ENCODE results near the gene TMEM205. TPM values are rescaled to one million over a fixed set of nuclear protein-coding genes. Genes with fewer than 3 reads are reported as not detected.

TMEM205 gene
- total and polyA plus RNA-seq, 9 donors = 40.1 to 53.6 (median 45.6) TPM

- DNase-seq = no peak
- no peak overlapping the region for H3K4me3 ChIP-seq (ENCODE audit: low read length)
- peaks cover 6% of the 10 kb centered on the region for H3K4me1 ChIP-seq (ENCODE audit: control insufficient read depth, insufficient read depth, low read length)
- WGBS (ENCODE audit: insufficient coverage) = 85% methylated on average over 3 of the region's 11 CpGs
- no peaks in the 10 kb centered on the region for H3K36me3 ChIP-seq (ENCODE audit: control insufficient read depth, insufficient read depth, low read length)
- H3K9me3 ChIP-seq (replicated peaks; ENCODE audit: control insufficient read depth, low read depth, low read length) = no peaks in the 10 kb centered on the region
- no peaks in the 10 kb centered on the region for H3K27me3 ChIP-seq (ENCODE audit: control insufficient read depth, insufficient read depth, low read length)
- no peak overlapping the region for H3K27ac ChIP-seq (ENCODE audit: low read length)
Measured at GRCh38 chr19:11300811-11301120, 45.3 kb downstream of the TMEM205 start.

GRCh38 chr19:11299946-11300810 lies 45.9 kb downstream of the TMEM205 start:
- Histone ChIP-seq H3K27ac (ENCODE audit: low read length) (no peak overlapping the region), H3K9me3 (replicated peaks; ENCODE audit: control insufficient read depth, low read depth, low read length) (no peaks in the 10 kb centered on the region), H3K36me3 (ENCODE audit: control insufficient read depth, insufficient read depth, low read length) (no peaks in the 10 kb centered on the region), H3K4me1 (ENCODE audit: control insufficient read depth, insufficient read depth, low read length) (peaks cover 7% of the 10 kb centered on the region), H3K4me3 (ENCODE audit: low read length) (no peak overlapping the region), H3K27me3 (ENCODE audit: control insufficient read depth, insufficient read depth, low read length) (no peaks in the 10 kb centered on the region)
- no peak for DNase-seq
- 70% methylated on average over 2 of the region's 8 CpGs for WGBS (ENCODE audit: insufficient coverage)

DNA sequence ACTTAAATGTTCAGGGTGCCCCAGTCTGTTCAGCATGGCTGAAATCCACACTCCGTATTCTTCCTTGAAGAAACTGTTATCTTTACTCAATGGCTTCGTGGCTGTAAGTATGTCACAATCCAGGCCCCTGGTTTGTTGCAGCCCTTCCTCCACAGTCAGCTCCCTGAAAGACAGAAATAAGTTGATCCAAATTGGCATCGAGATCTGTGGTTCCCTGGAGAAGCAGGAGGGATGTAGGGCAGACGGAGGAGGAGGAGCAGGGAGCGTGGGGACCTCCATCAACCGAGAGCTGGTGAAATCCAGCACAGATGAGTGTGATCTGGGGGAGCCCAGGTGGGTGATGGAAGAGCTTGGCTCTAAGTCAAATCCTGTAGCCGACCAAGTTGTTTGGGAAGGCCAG lies 49.8 kb downstream of the TMEM205 start:
- Histone ChIP-seq H3K27me3 (ENCODE audit: control insufficient read depth, insufficient read depth, low read length) (no peaks in the 10 kb centered on the region), H3K36me3 (ENCODE audit: control insufficient read depth, insufficient read depth, low read length) (no peaks in the 10 kb centered on the region), H3K4me1 (ENCODE audit: control insufficient read depth, insufficient read depth, low read length) (peaks cover 14% of the 10 kb centered on the region), H3K4me3 (ENCODE audit: low read length) (no peak overlapping the region), H3K9me3 (replicated peaks; ENCODE audit: control insufficient read depth, low read depth, low read length) (no peaks in the 10 kb centered on the region), H3K27ac (ENCODE audit: low read length) (peak overlapping the region; percentile 35)
- DNase-seq = peak; percentile 56
- 32% methylated on average over 5 of the region's 7 CpGs for WGBS (ENCODE audit: insufficient coverage)

GRCh38 chr19:11295665-11296245 lies 50.3 kb downstream of the TMEM205 start, which contains the start of gene TSPAN16:
TSS of gene TSPAN16 (plus strand) at chr19:11296160. CDS start at chr19:11296298, 138 bp downstream.
- Histone ChIP-seq H3K9me3 (replicated peaks; ENCODE audit: control insufficient read depth, low read depth, low read length) (no peaks in the 10 kb centered on the region), H3K27ac (ENCODE audit: low read length) (peak within 1 kb of the TSS; percentile 35), H3K36me3 (ENCODE audit: control insufficient read depth, insufficient read depth, low read length) (no peaks in the 10 kb centered on the region), H3K4me3 (ENCODE audit: low read length) (no peak within 1 kb of the TSS), H3K4me1 (ENCODE audit: control insufficient read depth, insufficient read depth, low read length) (peaks cover 14% of the 10 kb centered on the region), H3K27me3 (ENCODE audit: control insufficient read depth, insufficient read depth, low read length) (no peaks in the 10 kb centered on the region)
- no peak for DNase-seq
- 94% methylated on average over 5 of the region's 8 CpGs for WGBS (ENCODE audit: insufficient coverage)

DNA sequence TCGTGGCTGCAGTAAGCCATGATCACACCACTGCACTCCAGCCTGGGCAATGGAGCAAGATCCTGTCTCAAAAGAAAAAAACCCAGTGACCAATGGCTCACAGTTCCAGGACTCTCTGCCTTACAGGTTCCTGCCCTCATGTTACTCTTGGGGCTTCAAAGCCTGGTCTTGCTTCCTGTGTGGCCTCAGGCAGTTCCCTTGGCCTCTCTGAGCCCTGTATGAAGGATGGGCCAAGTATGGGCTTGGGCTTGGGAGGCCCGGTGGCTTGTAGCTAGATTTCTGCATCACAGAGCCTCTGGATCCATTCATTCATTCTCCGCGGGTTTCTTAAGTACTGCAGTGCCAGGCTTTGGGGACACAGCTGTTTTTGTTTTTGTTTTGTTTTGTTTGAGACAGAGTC lies 50.9 kb downstream of the TMEM205 start:
- Histone ChIP-seq H3K27me3 (ENCODE audit: control insufficient read depth, insufficient read depth, low read length) (no peaks in the 10 kb centered on the region), H3K9me3 (replicated peaks; ENCODE audit: control insufficient read depth, low read depth, low read length) (no peaks in the 10 kb centered on the region), H3K36me3 (ENCODE audit: control insufficient read depth, insufficient read depth, low read length) (no peaks in the 10 kb centered on the region), H3K27ac (ENCODE audit: low read length) (no peak overlapping the region), H3K4me3 (ENCODE audit: low read length) (no peak overlapping the region), H3K4me1 (ENCODE audit: control insufficient read depth, insufficient read depth, low read length) (peaks cover 14% of the 10 kb centered on the region)
- no CpG with 5 or more reads among the region's 4 CpGs for WGBS (ENCODE audit: insufficient coverage)
- no peak for DNase-seq

DNA sequence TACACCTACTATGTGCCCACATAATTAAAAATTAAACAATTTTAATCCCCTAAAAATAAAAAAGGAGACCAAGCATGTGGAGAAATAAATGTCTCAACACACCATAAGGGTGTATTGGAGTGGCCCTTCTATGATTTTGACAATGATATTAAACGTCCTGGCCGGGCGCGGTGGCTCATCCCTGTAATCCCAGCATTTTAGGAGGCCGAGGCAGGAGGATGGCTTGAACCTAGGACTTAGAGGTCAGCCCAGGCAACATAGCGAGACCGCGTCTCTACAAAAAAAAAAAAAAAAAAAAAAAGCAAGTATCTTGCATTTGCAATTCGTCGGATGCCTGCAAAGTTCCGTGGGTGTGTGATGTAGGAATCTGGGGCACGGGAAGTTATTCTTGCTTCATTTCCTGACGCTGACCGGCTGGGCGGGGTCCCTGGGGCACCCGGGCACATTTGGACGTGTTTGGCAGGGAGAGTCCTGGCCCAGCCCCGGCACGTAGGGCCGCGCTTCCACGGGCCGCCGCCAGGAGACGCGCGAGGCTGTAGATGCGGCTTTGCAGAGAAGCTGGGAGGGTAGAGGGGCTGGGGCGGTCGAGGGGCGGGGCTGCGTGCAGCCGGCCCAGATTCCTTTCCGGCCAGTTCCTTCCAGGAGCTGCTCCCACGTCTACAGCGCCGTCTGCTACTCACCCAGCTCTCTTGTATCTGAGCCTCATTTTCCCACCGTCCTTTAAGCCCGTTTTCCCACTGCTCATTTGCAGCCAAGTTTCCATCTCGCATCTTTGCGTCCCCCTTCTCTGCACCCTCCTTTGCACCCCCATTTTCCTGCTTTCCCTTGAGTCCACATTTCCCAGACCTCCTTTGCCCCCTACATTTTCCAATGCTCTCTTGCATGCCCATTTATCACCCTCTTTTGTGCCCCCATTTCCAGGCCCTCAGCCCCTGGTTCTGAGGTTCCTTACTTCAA lies 52.4 kb downstream of the TMEM205 start:
- Histone ChIP-seq H3K36me3 (ENCODE audit: control insufficient read depth, insufficient read depth, low read length) (no peaks in the 10 kb centered on the region), H3K4me1 (ENCODE audit: control insufficient read depth, insufficient read depth, low read length) (peaks cover 17% of the 10 kb centered on the region), H3K27ac (ENCODE audit: low read length) (peak overlapping the region; percentile 53), H3K9me3 (replicated peaks; ENCODE audit: control insufficient read depth, low read depth, low read length) (no peaks in the 10 kb centered on the region), H3K27me3 (ENCODE audit: control insufficient read depth, insufficient read depth, low read length) (no peaks in the 10 kb centered on the region), H3K4me3 (ENCODE audit: low read length) (peak overlapping the region; percentile 21)
- WGBS (ENCODE audit: insufficient coverage) = 3% methylated on average over 37 of the region's 41 CpGs
- DNase-seq = peak; percentile 96

Other genes with a start within 250 kb of the TMEM205 start
- gene SPC24, start 190.5 kb downstream of the TMEM205 start, total RNA-seq = 18.7 TPM
- gene SPC24, start 190.5 kb downstream of the TMEM205 start, polyA plus RNA-seq (ENCODE audit: insufficient read depth in 1 of 8, insufficient read length in 8 of 8, low replicate concordance in 1 of 8) = 10 to 100 TPM; 10.8 to 18.7 (median 14.4) TPM
- gene KANK2, start 148.7 kb downstream of the TMEM205 start, total RNA-seq = 71.5 TPM
- 100 to 1,000 TPM in 7 of 8 donors, 10 to 100 TPM in 1; 88.4 to 150 (median 117) TPM for gene KANK2, start 148.7 kb downstream of the TMEM205 start, polyA plus RNA-seq (ENCODE audit: insufficient read depth in 1 of 8, insufficient read length in 8 of 8, low replicate concordance in 1 of 8)
- 0.44 TPM for gene ANGPTL8, start 106.6 kb downstream of the TMEM205 start, total RNA-seq
- gene ANGPTL8, start 106.6 kb downstream of the TMEM205 start, polyA plus RNA-seq (ENCODE audit: insufficient read depth in 1 of 8, insufficient read length in 8 of 8, low replicate concordance in 1 of 8) = under 1 TPM in 6 of 8 donors, not detected in 2; 0.18 to 0.53 (median 0.45) TPM
- gene DOCK6, start 83.7 kb downstream of the TMEM205 start, total RNA-seq = 23.7 TPM
- gene DOCK6, start 83.7 kb downstream of the TMEM205 start, polyA plus RNA-seq (ENCODE audit: insufficient read depth in 1 of 8, insufficient read length in 8 of 8, low replicate concordance in 1 of 8) = 10 to 100 TPM; 25.4 to 53.7 (median 41.9) TPM
- gene TSPAN16, start 50.1 kb downstream of the TMEM205 start, total RNA-seq = not detected
- gene TSPAN16, start 50.1 kb downstream of the TMEM205 start, polyA plus RNA-seq (ENCODE audit: insufficient read depth in 1 of 8, insufficient read length in 8 of 8, low replicate concordance in 1 of 8) = not detected
- gene RAB3D, start 6.6 kb downstream of the TMEM205 start, total RNA-seq = 4.3 TPM
- gene RAB3D, start 6.6 kb downstream of the TMEM205 start, polyA plus RNA-seq (ENCODE audit: insufficient read depth in 1 of 8, insufficient read length in 8 of 8, low replicate concordance in 1 of 8) = 10 to 100 TPM in 1 of 8 donors, 1 to 10 TPM in 7; 4.1 to 10.7 (median 6.6) TPM
- 5.2 TPM for gene CCDC159, start 251 bp upstream of the TMEM205 start, total RNA-seq
- 10 to 100 TPM in 2 of 8 donors, 1 to 10 TPM in 6; 5.1 to 13.7 (median 8.3) TPM for gene CCDC159, start 251 bp upstream of the TMEM205 start, polyA plus RNA-seq (ENCODE audit: insufficient read depth in 1 of 8, insufficient read length in 8 of 8, low replicate concordance in 1 of 8)
- 4.8 TPM for gene PLPPR2, start 9.2 kb upstream of the TMEM205 start, total RNA-seq
- gene PLPPR2, start 9.2 kb upstream of the TMEM205 start, polyA plus RNA-seq (ENCODE audit: insufficient read depth in 1 of 8, insufficient read length in 8 of 8, low replicate concordance in 1 of 8) = 10 to 100 TPM; 11.0 to 16.7 (median 13.1) TPM
- 1.3 TPM for gene SWSAP1, start 28.4 kb upstream of the TMEM205 start, total RNA-seq
- 1 to 10 TPM; 1.4 to 1.9 (median 1.7) TPM for gene SWSAP1, start 28.4 kb upstream of the TMEM205 start, polyA plus RNA-seq (ENCODE audit: insufficient read depth in 1 of 8, insufficient read length in 8 of 8, low replicate concordance in 1 of 8)
- gene EPOR, start 38.0 kb upstream of the TMEM205 start, total RNA-seq = 3.0 TPM
- gene EPOR, start 38.0 kb upstream of the TMEM205 start, polyA plus RNA-seq (ENCODE audit: insufficient read depth in 1 of 8, insufficient read length in 8 of 8, low replicate concordance in 1 of 8) = 1 to 10 TPM; 2.4 to 5.3 (median 3.7) TPM
- 0.31 TPM for gene RGL3, start 73.0 kb upstream of the TMEM205 start, total RNA-seq
- 1 to 10 TPM in 1 of 8 donors, under 1 TPM in 7; 0.12 to 2.3 (median 0.43) TPM for gene RGL3, start 73.0 kb upstream of the TMEM205 start, polyA plus RNA-seq (ENCODE audit: insufficient read depth in 1 of 8, insufficient read length in 8 of 8, low replicate concordance in 1 of 8)
- 0.22 TPM for gene ODAD3, start 88.9 kb upstream of the TMEM205 start, total RNA-seq
- under 1 TPM; 0.11 to 0.49 (median 0.21) TPM for gene ODAD3, start 88.9 kb upstream of the TMEM205 start, polyA plus RNA-seq (ENCODE audit: insufficient read depth in 1 of 8, insufficient read length in 8 of 8, low replicate concordance in 1 of 8)
- 80.5 TPM for gene PRKCSH, start 89.4 kb upstream of the TMEM205 start, total RNA-seq
- gene PRKCSH, start 89.4 kb upstream of the TMEM205 start, polyA plus RNA-seq (ENCODE audit: insufficient read depth in 1 of 8, insufficient read length in 8 of 8, low replicate concordance in 1 of 8) = 100 to 1,000 TPM; 161 to 260 (median 201) TPM
- 0.09 TPM for gene ELAVL3, start 134.8 kb upstream of the TMEM205 start, total RNA-seq
- gene ELAVL3, start 134.8 kb upstream of the TMEM205 start, polyA plus RNA-seq (ENCODE audit: insufficient read depth in 1 of 8, insufficient read length in 8 of 8, low replicate concordance in 1 of 8) = under 1 TPM in 6 of 8 donors, not detected in 2; 0.05 to 0.16 (median 0.10) TPM
- gene ZNF653, start 159.6 kb upstream of the TMEM205 start, total RNA-seq = 3.4 TPM
- gene ZNF653, start 159.6 kb upstream of the TMEM205 start, polyA plus RNA-seq (ENCODE audit: insufficient read depth in 1 of 8, insufficient read length in 8 of 8, low replicate concordance in 1 of 8) = 1 to 10 TPM; 4.4 to 8.3 (median 5.9) TPM
- gene ECSIT, start 182.9 kb upstream of the TMEM205 start, total RNA-seq = 39.6 TPM
- gene ECSIT, start 182.9 kb upstream of the TMEM205 start, polyA plus RNA-seq (ENCODE audit: insufficient read depth in 1 of 8, insufficient read length in 8 of 8, low replicate concordance in 1 of 8) = 10 to 100 TPM; 41.6 to 51.4 (median 44.5) TPM
- 72.4 TPM for gene CNN1, start 192.6 kb upstream of the TMEM205 start, total RNA-seq
- 100 to 1,000 TPM in 2 of 8 donors, 10 to 100 TPM in 6; 40.4 to 144 (median 72.4) TPM for gene CNN1, start 192.6 kb upstream of the TMEM205 start, polyA plus RNA-seq (ENCODE audit: insufficient read depth in 1 of 8, insufficient read length in 8 of 8, low replicate concordance in 1 of 8)
- gene ELOF1, start 213.0 kb upstream of the TMEM205 start, total RNA-seq = 32.3 TPM
- 10 to 100 TPM; 33.5 to 43.3 (median 38.8) TPM for gene ELOF1, start 213.0 kb upstream of the TMEM205 start, polyA plus RNA-seq (ENCODE audit: insufficient read depth in 1 of 8, insufficient read length in 8 of 8, low replicate concordance in 1 of 8)
- gene ACP5, start 231.4 kb upstream of the TMEM205 start, total RNA-seq = 1.8 TPM
- gene ACP5, start 231.4 kb upstream of the TMEM205 start, polyA plus RNA-seq (ENCODE audit: insufficient read depth in 1 of 8, insufficient read length in 8 of 8, low replicate concordance in 1 of 8) = 1 to 10 TPM in 7 of 8 donors, under 1 TPM in 1; 0.81 to 4.9 (median 1.5) TPM

Data from muscle of leg (tissue), 11 donors.